ENCODE measurements around the gene REV1.
"Not testable (repeated sequence)": the region's sequence is repeated elsewhere in the genome, so short reads cannot be mapped to it uniquely, and the experiment has no call there.

The REV1 gene

GRCh38 chr2:99365661-99366060 is 124.2 kb downstream of the REV1 start:
- no peak for DNase-seq (ENCODE audit: low read depth in 2 of 3, low spot score in 1 of 3)

DNA sequence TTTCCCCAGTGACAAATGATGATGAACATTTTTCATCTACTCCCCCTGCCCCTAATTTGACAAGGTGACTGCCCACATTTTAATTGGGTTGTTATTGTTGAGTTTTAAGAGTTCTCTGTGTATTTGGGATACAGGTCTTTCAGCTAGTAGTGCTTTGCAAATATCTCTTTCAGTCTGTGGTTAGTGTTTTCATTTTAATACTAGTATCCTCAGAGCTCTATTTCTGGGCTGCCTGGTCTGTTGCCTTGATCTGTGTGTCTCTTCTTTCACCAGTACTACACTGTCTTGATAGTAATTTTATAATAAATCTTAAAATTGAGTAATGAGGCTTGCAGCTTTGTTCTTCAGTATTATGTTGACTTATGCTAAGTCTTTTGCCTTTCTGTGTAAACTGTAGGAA is 133.0 kb downstream of the REV1 start:
- DNase-seq (ENCODE audit: low read depth in 2 of 3, low spot score in 1 of 3) = no peak

GRCh38 chr2:99354825-99355224 is 135.0 kb downstream of the REV1 start:
- not testable (repeated sequence) for DNase-seq (ENCODE audit: low read depth in 2 of 3, low spot score in 1 of 3)

DNA sequence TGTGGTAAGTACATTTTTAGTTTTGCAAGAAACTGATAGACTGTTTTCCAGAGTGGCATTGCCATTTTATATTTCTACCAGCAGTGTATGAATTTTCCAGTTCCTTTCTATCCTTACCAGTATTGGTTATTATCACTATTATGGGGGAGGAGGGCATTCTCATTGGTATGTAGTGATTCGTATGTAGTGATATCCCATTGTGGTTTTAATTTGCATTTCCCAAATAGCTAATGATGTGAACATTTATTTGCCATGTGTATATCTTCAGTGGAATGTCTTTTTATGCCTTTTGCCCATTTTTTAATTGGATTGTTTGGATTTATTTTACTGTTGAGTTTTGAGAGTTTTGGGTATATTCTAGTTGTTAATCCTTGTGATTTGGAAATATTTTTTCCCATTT is 135.7 kb downstream of the REV1 start:
- DNase-seq (ENCODE audit: low read depth in 2 of 3, low spot score in 1 of 3) = no peak
